Astrocyte (in vitro differentiated cells and primary cell): Measurements from ENCODE around the gene MTHFSD. TPM values are rescaled to one million over a fixed set of nuclear protein-coding genes. Genes with fewer than 3 reads are reported as not detected.

Experiments
- DNase-seq: peaks from one replicate; pipeline ENCODE4 v3.0.0-alpha.2; 2010; ENCODE audit warnings: low read depth
- FAIRE-seq: peaks from 2 replicates; lab custom pipeline; 2011; peaks lifted over from hg19 to GRCh38; lab: Jason Lieb, UNC
- H2AFZ ChIP-seq: 2 replicates; pipeline ENCODE4 v1.6.0; 2012; ENCODE audit warnings: low read depth, low read length, inconsistent platforms
- H3K27ac ChIP-seq: 2 replicates; pipeline ENCODE4 v1.5.1; 2011; ENCODE audit warnings: low read depth, low read length, inconsistent platforms
- H3K27me3 ChIP-seq: 2 replicates; pipeline ENCODE4 v1.6.0; 2011; ENCODE audit warnings: low read length, inconsistent platforms; ENCODE audit not compliant: insufficient read depth
- H3K36me3 ChIP-seq: 2 replicates; pipeline ENCODE4 v1.5.1; 2011; ENCODE audit warnings: low read length, inconsistent platforms; ENCODE audit not compliant: insufficient read depth
- H3K4me1 ChIP-seq: 2 replicates; pipeline ENCODE4 v1.5.1; 2011; ENCODE audit warnings: low read length, inconsistent platforms; ENCODE audit not compliant: insufficient read depth
- H3K4me2 ChIP-seq: 2 replicates; pipeline ENCODE4 v1.6.0; 2012; ENCODE audit warnings: low read length, inconsistent platforms
- H3K4me3 ChIP-seq: 2 replicates; pipeline ENCODE4 v1.5.1; 2011; ENCODE audit warnings: low read depth, mild to moderate bottlenecking, low read length, inconsistent platforms; ENCODE audit not compliant: insufficient read depth
- H3K79me2 ChIP-seq: 2 replicates; pipeline ENCODE4 v1.6.0; 2012; ENCODE audit warnings: mild to moderate bottlenecking, low read length, inconsistent platforms; ENCODE audit not compliant: insufficient read depth
- H3K9ac ChIP-seq: 2 replicates; pipeline ENCODE4 v1.6.0; 2012; ENCODE audit warnings: mild to moderate bottlenecking, low read length, inconsistent platforms
- H3K9me3 ChIP-seq: 2 replicates; pipeline ENCODE4 v1.5.1; 2012; ENCODE audit warnings: low read depth, mild to moderate bottlenecking, low read length, inconsistent platforms; ENCODE audit not compliant: insufficient read depth
- H4K20me1 ChIP-seq: 2 replicates; pipeline ENCODE4 v1.6.0; 2012; ENCODE audit warnings: low read length, inconsistent platforms; ENCODE audit not compliant: insufficient read depth
- H3K27ac Mint-ChIP-seq: one replicate; pipeline ENCODE4 v1.8.0; 2021; ENCODE audit warnings: mild to moderate bottlenecking, mixed read lengths; ENCODE audit not compliant: unreplicated experiment
- H3K27me3 Mint-ChIP-seq: one replicate; pipeline ENCODE4 v1.8.0; 2021; ENCODE audit warnings: low read depth, mixed read lengths; ENCODE audit not compliant: unreplicated experiment
- H3K36me3 Mint-ChIP-seq: one replicate; pipeline ENCODE4 v1.8.0; 2021; ENCODE audit warnings: low read depth, mixed read lengths; ENCODE audit not compliant: unreplicated experiment
- H3K4me1 Mint-ChIP-seq: one replicate; pipeline ENCODE4 v1.8.0; 2021; ENCODE audit warnings: low read depth, mixed read lengths; ENCODE audit not compliant: unreplicated experiment
- H3K4me3 Mint-ChIP-seq: one replicate; pipeline ENCODE4 v1.8.0; 2021; ENCODE audit warnings: mild to moderate bottlenecking, moderate library complexity, mixed read lengths; ENCODE audit not compliant: unreplicated experiment
- H3K9me3 Mint-ChIP-seq: one replicate; pipeline ENCODE4 v1.8.0; 2021; ENCODE audit warnings: mild to moderate bottlenecking, mixed read lengths; ENCODE audit not compliant: unreplicated experiment
- EZH2 ChIP-seq: IDR thresholded peaks from 2 replicates; pipeline ENCODE4 v1.6.1; 2012; ENCODE audit warnings: mild to moderate bottlenecking, low read length, inconsistent platforms; ENCODE audit not compliant: insufficient read depth
- total RNA-seq: library from RNA; stranded (reverse); gene quantifications from 2 replicates; pipeline ENCODE4 v1.2.1, GENCODE V29; 2021
- TF ChIP-seq, protein P1 (sequence below): IDR thresholded peaks from 2 replicates; pipeline ENCODE4 v1.5.1; 2011; ENCODE audit warnings: low read depth, mild to moderate bottlenecking, inconsistent platforms, low read length, moderate library complexity; ENCODE audit not compliant: insufficient read depth

The MTHFSD gene
- total RNA-seq, 1 donor from 2014 or later = 15.6 TPM

DNA sequence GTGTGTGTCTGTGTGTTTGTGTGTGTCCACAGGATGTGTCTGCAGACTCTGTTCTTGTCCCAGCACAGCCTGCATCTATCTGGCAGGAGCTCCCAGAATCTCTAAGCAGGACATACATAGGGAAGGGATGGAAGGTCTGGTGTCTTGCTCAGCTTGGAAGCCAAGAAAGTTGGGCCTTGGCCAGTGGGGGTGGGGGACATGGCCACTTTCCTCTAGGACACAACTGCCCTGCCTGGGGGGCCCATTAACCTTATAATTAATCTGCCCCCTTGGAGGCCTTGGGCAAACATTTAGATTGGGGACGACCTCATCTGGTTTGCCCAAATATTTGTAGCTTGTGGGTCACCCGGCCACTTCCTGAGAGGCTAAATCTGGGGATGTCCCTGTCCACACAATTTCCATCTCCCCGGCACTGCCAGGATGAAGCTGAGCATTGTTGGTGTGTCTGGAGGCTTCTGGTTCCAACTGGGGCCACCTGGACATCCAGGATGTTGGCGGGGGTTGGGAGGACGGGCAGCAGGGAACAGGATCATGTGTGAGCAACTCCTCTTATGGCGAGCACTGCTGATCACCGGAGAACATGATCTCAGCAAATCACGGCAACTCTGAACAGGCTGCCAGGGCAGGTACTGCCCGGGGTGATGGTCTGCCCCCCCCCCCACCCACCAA lies 61.9 kb downstream of the MTHFSD start:
- H3K4me3 Mint-ChIP-seq = no peak overlapping the region
- H3K4me1 Mint-ChIP-seq = peaks cover 2% of the 10 kb centered on the region
- Histone ChIP-seq H3K9ac (no peak overlapping the region), H3K79me2 (no peaks in the 10 kb centered on the region), H3K27me3 (peaks cover 87% of the 10 kb centered on the region), H3K4me3 (no peak overlapping the region), H3K9me3 (peaks cover 10% of the 10 kb centered on the region), H3K4me1 (no peaks in the 10 kb centered on the region), H4K20me1 (no peaks in the 10 kb centered on the region), H2AFZ (no peak overlapping the region), H3K4me2 (no peak overlapping the region), H3K27ac (no peak overlapping the region), H3K36me3 (no peaks in the 10 kb centered on the region)
- DNase-seq = no peak
- H3K36me3 Mint-ChIP-seq = peaks cover 3% of the 10 kb centered on the region
- peaks cover 90% of the 10 kb centered on the region for H3K27me3 Mint-ChIP-seq
- peaks cover 22% of the 10 kb centered on the region for H3K9me3 Mint-ChIP-seq
- no peak for TF ChIP-seq EZH2
- TF ChIP-seq, protein P1, sequence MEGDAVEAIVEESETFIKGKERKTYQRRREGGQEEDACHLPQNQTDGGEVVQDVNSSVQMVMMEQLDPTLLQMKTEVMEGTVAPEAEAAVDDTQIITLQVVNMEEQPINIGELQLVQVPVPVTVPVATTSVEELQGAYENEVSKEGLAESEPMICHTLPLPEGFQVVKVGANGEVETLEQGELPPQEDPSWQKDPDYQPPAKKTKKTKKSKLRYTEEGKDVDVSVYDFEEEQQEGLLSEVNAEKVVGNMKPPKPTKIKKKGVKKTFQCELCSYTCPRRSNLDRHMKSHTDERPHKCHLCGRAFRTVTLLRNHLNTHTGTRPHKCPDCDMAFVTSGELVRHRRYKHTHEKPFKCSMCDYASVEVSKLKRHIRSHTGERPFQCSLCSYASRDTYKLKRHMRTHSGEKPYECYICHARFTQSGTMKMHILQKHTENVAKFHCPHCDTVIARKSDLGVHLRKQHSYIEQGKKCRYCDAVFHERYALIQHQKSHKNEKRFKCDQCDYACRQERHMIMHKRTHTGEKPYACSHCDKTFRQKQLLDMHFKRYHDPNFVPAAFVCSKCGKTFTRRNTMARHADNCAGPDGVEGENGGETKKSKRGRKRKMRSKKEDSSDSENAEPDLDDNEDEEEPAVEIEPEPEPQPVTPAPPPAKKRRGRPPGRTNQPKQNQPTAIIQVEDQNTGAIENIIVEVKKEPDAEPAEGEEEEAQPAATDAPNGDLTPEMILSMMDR = no peak
- no peak for FAIRE-seq
- H3K27ac Mint-ChIP-seq = no peak overlapping the region

DNA sequence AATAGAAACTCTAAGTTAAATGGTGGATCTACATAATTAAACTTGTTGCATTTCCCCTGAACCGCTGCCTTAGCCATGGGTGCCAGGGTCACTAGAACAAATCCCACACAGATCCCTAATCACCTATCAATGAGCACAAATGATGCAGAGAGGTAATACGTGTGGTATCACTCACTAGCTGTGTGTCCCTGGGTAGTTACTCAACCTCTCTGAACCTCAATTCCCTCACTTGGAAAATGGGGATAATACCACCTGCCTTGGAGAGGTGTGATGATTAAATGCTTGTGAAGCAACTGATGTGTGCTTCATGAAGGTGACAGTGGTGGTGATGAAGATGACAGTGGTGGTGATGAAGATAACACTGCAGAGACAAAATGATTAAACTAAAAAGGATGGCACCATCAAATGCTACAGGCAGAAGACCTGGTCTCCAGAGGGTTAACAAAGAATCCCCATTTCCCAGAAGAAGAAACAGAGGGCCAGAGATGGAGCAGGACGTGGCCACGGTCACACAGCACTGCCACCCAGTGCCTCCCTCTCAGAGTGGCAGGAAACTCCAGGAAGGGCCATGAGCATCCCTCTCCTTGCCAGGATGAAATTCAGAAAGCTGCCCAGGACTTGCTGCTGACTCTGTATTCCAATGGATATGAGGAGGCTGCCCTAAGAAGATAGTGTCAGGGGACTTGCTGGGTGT lies 62.6 kb downstream of the MTHFSD start:
- Mint-ChIP-seq H3K4me3 (no peak overlapping the region), H3K36me3 (peaks cover 3% of the 10 kb centered on the region), H3K27ac (no peak overlapping the region), H3K4me1 (peaks cover 2% of the 10 kb centered on the region), H3K27me3 (peaks cover 95% of the 10 kb centered on the region), H3K9me3 (peaks cover 22% of the 10 kb centered on the region)
- Histone ChIP-seq H3K9me3 (peaks cover 10% of the 10 kb centered on the region), H3K4me2 (no peak overlapping the region), H4K20me1 (no peaks in the 10 kb centered on the region), H3K79me2 (no peaks in the 10 kb centered on the region), H3K4me1 (no peaks in the 10 kb centered on the region), H3K27me3 (peaks cover 90% of the 10 kb centered on the region), H3K4me3 (no peak overlapping the region), H3K36me3 (no peaks in the 10 kb centered on the region), H3K9ac (no peak overlapping the region), H3K27ac (no peak overlapping the region), H2AFZ (no peak overlapping the region)
- DNase-seq (no peak), FAIRE-seq (no peak)
- no peak for TF ChIP-seq EZH2

DNA sequence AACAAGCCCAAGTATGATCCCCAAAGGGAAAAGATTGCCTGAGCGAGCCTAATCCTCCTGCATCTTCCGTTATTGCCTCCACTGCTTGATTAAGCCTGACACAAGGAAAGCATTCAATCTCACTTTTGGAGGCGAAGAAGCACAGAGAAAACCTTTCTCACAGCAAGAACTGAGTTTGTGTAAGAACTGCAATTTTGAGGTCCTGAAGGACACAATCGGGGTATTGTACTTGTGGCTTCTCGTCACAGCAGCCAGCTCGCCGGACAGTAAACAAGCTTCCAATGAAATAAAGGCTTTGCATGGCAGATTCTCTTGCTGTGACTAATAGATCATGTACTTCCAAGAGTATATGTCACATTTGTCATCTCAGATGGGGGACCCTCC lies 63.4 kb downstream of the MTHFSD start:
- Mint-ChIP-seq H3K27me3 (peaks cover 97% of the 10 kb centered on the region), H3K9me3 (peaks cover 22% of the 10 kb centered on the region), H3K4me3 (no peak overlapping the region), H3K27ac (no peak overlapping the region), H3K4me1 (peaks cover 2% of the 10 kb centered on the region), H3K36me3 (peaks cover 3% of the 10 kb centered on the region)
- Histone ChIP-seq H3K9ac (no peak overlapping the region), H3K4me2 (no peak overlapping the region), H2AFZ (no peak overlapping the region), H3K4me3 (no peak overlapping the region), H3K4me1 (no peaks in the 10 kb centered on the region), H3K9me3 (peaks cover 10% of the 10 kb centered on the region), H3K79me2 (no peaks in the 10 kb centered on the region), H3K27me3 (peaks cover 91% of the 10 kb centered on the region), H3K36me3 (no peaks in the 10 kb centered on the region), H4K20me1 (no peaks in the 10 kb centered on the region), H3K27ac (no peak overlapping the region)
- TF ChIP-seq, protein P1 = no peak
- no peak for TF ChIP-seq EZH2
- DNase-seq (no peak), FAIRE-seq (no peak)
